Endothelial cell of umbilical vein (primary cell): ENCODE results near the gene IPP. TPM values are rescaled to one million over a fixed set of nuclear protein-coding genes. Genes with fewer than 3 reads are reported as not detected.

Experiments used
- BruUV-seq: library from RNA; stranded (reverse); fragments of 400-500 nt; replicated peaks from 2 replicates; lab custom pipeline; 2021; lab: Mats Ljungman, UMichigan
- CTCF ChIA-PET: fragments of 300-600, 350-600 bp; sonication (Branson Sonifier 250); formaldehyde crosslinking; loops from one replicate; lab custom pipeline; 2021; ENCODE audit warnings: antibody characterized with exemption, inconsistent platforms; lab: Charles Lee
- POLR2A ChIA-PET: fragments of 300-600, 350-600 bp; sonication (Branson Sonifier 250); formaldehyde crosslinking; loops from one replicate; lab custom pipeline; 2021; ENCODE audit warnings: antibody characterized with exemption, inconsistent platforms; lab: Charles Lee
- DNase-seq: peaks from one replicate; pipeline ENCODE4 v3.0.0-alpha.2; 2011; ENCODE audit warnings: low read depth, low spot score
- FAIRE-seq: peaks from 2 replicates; lab custom pipeline; 2011; peaks lifted over from hg19 to GRCh38; lab: Jason Lieb, UNC
- H2AFZ ChIP-seq: 2 replicates; pipeline ENCODE4 v1.6.0; 2012; ENCODE audit warnings: low read depth, low read length, control low read depth, inconsistent platforms
- H3K27ac ChIP-seq: 2 replicates; pipeline ENCODE4 v1.5.1; 2011; ENCODE audit warnings: low read depth, mild to moderate bottlenecking, control low read depth, low read length, moderate library complexity; ENCODE audit not compliant: insufficient read depth
- H3K27me3 ChIP-seq, 2 experiments: 2 replicates each; pipeline versions ENCODE4 v1.6.0 to v1.6.1; 2011; ENCODE audit warnings: low read length in 2 of 2, mixed read lengths in 1 of 2; ENCODE audit not compliant: control insufficient read depth in 2 of 2, insufficient read depth in 2 of 2
- H3K36me3 ChIP-seq, 2 experiments: 2 replicates in 1 of 2; 3 replicates in 1 of 2; pipeline ENCODE4 v1.5.1; 2011; ENCODE audit warnings: low read length in 2 of 2, mild to moderate bottlenecking in 1 of 2, moderate library complexity in 1 of 2; ENCODE audit not compliant: control insufficient read depth in 2 of 2, insufficient read depth in 2 of 2; ENCODE audit errors: extremely low read depth in 1 of 2
- H3K4me1 ChIP-seq: 3 replicates; pipeline ENCODE4 v1.5.1; 2011; ENCODE audit warnings: mild to moderate bottlenecking, low read length; ENCODE audit not compliant: control insufficient read depth, insufficient read depth; ENCODE audit errors: extremely low read depth
- H3K4me2 ChIP-seq: 2 replicates; pipeline ENCODE4 v1.6.1; 2011; ENCODE audit warnings: low read length, control low read depth, mixed read lengths; ENCODE audit not compliant: insufficient read depth
- H3K4me3 ChIP-seq, 3 experiments: fragments of 200-600 bp in 1 of 3; sonication (generic), shearing (Covaris generic) in 1 of 3; replicated peaks in 1 of 3; 2 replicates each; pipeline ENCODE4 v1.5.1; 2011 to 2016; ENCODE audit warnings: control low read depth in 3 of 3, low read length in 3 of 3, mild to moderate bottlenecking in 2 of 3, inconsistent platforms in 1 of 3, low read depth in 1 of 3, moderate library complexity in 1 of 3; ENCODE audit not compliant: insufficient read depth in 1 of 3
- H3K79me2 ChIP-seq: 2 replicates; pipeline ENCODE4 v1.6.0; 2012; ENCODE audit warnings: low read length, inconsistent platforms; ENCODE audit not compliant: control insufficient read depth, insufficient read depth
- H3K9ac ChIP-seq: replicated peaks from 2 replicates; pipeline ENCODE3; 2011; ENCODE audit warnings: low read length, control low read depth; ENCODE audit not compliant: insufficient read depth; ENCODE audit errors: extremely low read depth
- H3K9me1 ChIP-seq: replicated peaks from 3 replicates; pipeline ENCODE4 v1.6.0; 2011; ENCODE audit warnings: mild to moderate bottlenecking, low read length; ENCODE audit not compliant: control insufficient read depth, insufficient read depth; ENCODE audit errors: extremely low read depth
- H3K9me3 ChIP-seq: replicated peaks from 2 replicates; pipeline ENCODE4 v1.5.1; 2012; ENCODE audit warnings: low read length, inconsistent platforms; ENCODE audit not compliant: control insufficient read depth, insufficient read depth
- H4K20me1 ChIP-seq: replicated peaks from 2 replicates; pipeline ENCODE3; 2011; ENCODE audit warnings: mild to moderate bottlenecking, low read length; ENCODE audit not compliant: control insufficient read depth, insufficient read depth; ENCODE audit errors: extremely low read depth
- CTCF ChIP-seq, 2 donors: IDR thresholded peaks; 1 replicate in 1 of 2; 2 replicates in 1 of 2; pipeline ENCODE4 v1.5.1; 2011; ENCODE audit warnings: low read length in 2 of 2, mild to moderate bottlenecking in 2 of 2, moderate library complexity in 2 of 2, control low read depth in 1 of 2, inconsistent platforms in 1 of 2, low read depth in 1 of 2; ENCODE audit not compliant: insufficient read depth in 1 of 2; ENCODE audit errors: extremely low read depth in 1 of 2
- EZH2 ChIP-seq: IDR thresholded peaks from 2 replicates; pipeline ENCODE4 v1.6.1; 2012; ENCODE audit warnings: borderline replicate concordance, low read depth, mild to moderate bottlenecking, moderate library complexity, low read length, inconsistent platforms; ENCODE audit not compliant: severe bottlenecking
- FOS ChIP-seq: IDR thresholded peaks from 2 replicates; pipeline ENCODE4 v1.6.1; 2011; ENCODE audit warnings: mild to moderate bottlenecking, low read length, moderate library complexity, borderline replicate concordance; ENCODE audit not compliant: insufficient read depth
- GATA2 ChIP-seq: IDR thresholded peaks from 2 replicates; pipeline ENCODE4 v1.7.0; 2011; ENCODE audit warnings: low read depth, mild to moderate bottlenecking, moderate library complexity, mixed read lengths, low read length; ENCODE audit not compliant: insufficient read length, insufficient read depth
- JUN ChIP-seq: IDR thresholded peaks from 2 replicates; pipeline ENCODE4 v1.6.1; 2011; ENCODE audit warnings: borderline replicate concordance, low read depth; ENCODE audit not compliant: insufficient read length, insufficient read depth
- MYC ChIP-seq: IDR thresholded peaks from one replicate; pipeline ENCODE4 v1.6.1; 2011; ENCODE audit warnings: mild to moderate bottlenecking, low read depth, low read length
- POLR2A ChIP-seq: IDR thresholded peaks from 2 replicates; pipeline ENCODE4 v1.6.1; 2012; ENCODE audit warnings: low read depth, mild to moderate bottlenecking, control low read depth, low read length
- POLR2AphosphoS5 ChIP-seq: IDR thresholded peaks from 2 replicates; pipeline ENCODE4 v1.6.1; 2012; ENCODE audit warnings: low read depth, mild to moderate bottlenecking, control low read depth, low read length, moderate library complexity; ENCODE audit not compliant: insufficient read depth
- dilution Hi-C: fragments of 300-500 bp; cut with MboI; formaldehyde crosslinking; loops from one replicate; pipeline ENCODE4 v1.15.0; 2019; ENCODE audit warnings: low sequenced_read_pairs; ENCODE audit not compliant: extremely low pct_ligation_motif_present
- intact Hi-C: fragments of 100-400 bp; cut with micrococcal nuclease; formaldehyde crosslinking; loops from one replicate; pipeline ENCODE4 v1.10.0; 2022
- polyA plus RNA-seq, 4 experiments: library from polyadenylated mRNA; depleted of rRNA in 3 of 4; stranded (reverse) in 3 of 4; unstranded in 1 of 4; fragments of >200 nt; gene quantifications; 2 replicates each; pipeline versions ENCODE4 v1.2.1 to v1.2.3, GENCODE V29; 2011 to 2012; ENCODE audit warnings: missing spikeins in 1 of 4
- total RNA-seq: library from RNA; stranded (reverse); gene quantifications from 2 replicates; pipeline ENCODE4 v1.2.3, GENCODE V29; 2021

Gene IPP
- total and polyA plus RNA-seq, 2 donors (not counting 3 experiments of a cell fraction or from before 2014, with no cell fraction given): 2.1 to 6.3 TPM

- H3K9me3 ChIP-seq: no peaks in the 10 kb centered on the region
- intact Hi-C loops: loop anchor here (1.0 to 10.0 kb wide), 10 partner anchors 64 to 881 kb away; partner anchors contain the start of genes BTBD19, DYNLT4, IPP and MUTYH
- H3K27me3 ChIP-seq: no peaks in the 10 kb centered on the region
- DNase-seq (peak; percentile 58), FAIRE-seq (no peak)
- H2AFZ ChIP-seq: peak overlapping the region; percentile 26
- no peaks in the 10 kb centered on the region for H4K20me1 ChIP-seq
- peak overlapping the region; percentile 96 for H3K4me2 ChIP-seq
- H3K4me3 ChIP-seq: peak overlapping the region; percentile 62 to 99 (median 93)
- no peaks in the 10 kb centered on the region for H3K9me1 ChIP-seq
- no peaks in the 10 kb centered on the region for H3K36me3 ChIP-seq
- ChIA-PET CTCF (interaction anchor here (0.7 to 1.3 kb wide), 8 partner anchors 12 to 538 kb away, joined by 3 to 6 read pairs (median 3); partner anchors contain the start of gene MAST2), POLR2A (interaction anchor here (0.9 to 2.6 kb wide), 5 partner anchors 64 to 165 kb away, joined by 3 to 9 read pairs (median 6); partner anchors contain the start of genes IPP, NASP and PRDX1)
- BruUV-seq: TSS peak; percentile 41
- peak overlapping the region; percentile 75 for H3K9ac ChIP-seq
- no peak for TF ChIP-seq POLR2A
- TF ChIP-seq POLR2AphosphoS5: no peak
- TF ChIP-seq CTCF (IDR thresholded peaks at IDR 0.05; ENCODE audit: extremely low read depth in 1 of 2, insufficient read depth in 1 of 2, low read depth in 1 of 2, low read length in 2 of 2): no peak
- no peak for TF ChIP-seq MYC
- no peak for TF ChIP-seq GATA2
- TF ChIP-seq EZH2: no peak
- no peak for TF ChIP-seq JUN
- no peak for TF ChIP-seq FOS
- dilution Hi-C loops: no loop called here
- H3K4me1 ChIP-seq: peaks cover 24% of the 10 kb centered on the region
- H3K27ac ChIP-seq: peak overlapping the region; percentile 38
- peaks cover 80% of the 10 kb centered on the region for H3K79me2 ChIP-seq
These were observed 64.5 kb downstream of the IPP start for GRCh38 chr1:45686015-45686287.
